Liver (tissue), 9 donors: ENCODE measurements around the gene POLA1. TPM values are rescaled to one million over a fixed set of nuclear protein-coding genes. Genes with fewer than 3 reads are reported as not detected.

Source experiments
- DNase-seq: peaks from one replicate; pipeline ENCODE4 v3.0.0-alpha.2; 2017; ENCODE audit warnings: low spot score
- H3K27ac ChIP-seq, 2 donors: one replicate each; pipeline ENCODE4 v1.7.0; 2013; ENCODE audit warnings: inconsistent platforms in 2 of 2, low read length in 2 of 2, control low read depth in 1 of 2, low read depth in 1 of 2, mild to moderate bottlenecking in 1 of 2
- H3K27me3 ChIP-seq, 4 donors: one replicate each; pipeline versions ENCODE4 v1.6.1 to v1.7.0; 2013; ENCODE audit warnings: low read length in 3 of 4, inconsistent platforms in 1 of 4, mild to moderate bottlenecking in 1 of 4, moderate library complexity in 1 of 4; ENCODE audit not compliant: control insufficient read depth in 4 of 4, insufficient read depth in 4 of 4
- H3K36me3 ChIP-seq, 4 donors: one replicate each; pipeline versions ENCODE4 v1.6.1 to v1.7.0; 2013; ENCODE audit warnings: low read length in 3 of 4, mild to moderate bottlenecking in 3 of 4, low read depth in 1 of 4, moderate library complexity in 1 of 4; ENCODE audit not compliant: control insufficient read depth in 4 of 4, insufficient read depth in 3 of 4
- H3K4me1 ChIP-seq, 4 donors: one replicate each; pipeline versions ENCODE4 v1.6.1 to v1.7.0; 2013; ENCODE audit warnings: low read length in 3 of 4, mild to moderate bottlenecking in 3 of 4, moderate library complexity in 1 of 4; ENCODE audit not compliant: control insufficient read depth in 4 of 4, insufficient read depth in 4 of 4
- H3K4me3 ChIP-seq, 3 donors: one replicate each; pipeline versions ENCODE4 v1.6.1 to v1.7.0; 2013; ENCODE audit warnings: low read length in 3 of 3, control low read depth in 1 of 3, low read depth in 1 of 3, mild to moderate bottlenecking in 1 of 3
- H3K9ac ChIP-seq, 2 donors: one replicate each; pipeline ENCODE4 v1.7.0; 2013; ENCODE audit warnings: low read length in 2 of 2, mild to moderate bottlenecking in 2 of 2, moderate library complexity in 2 of 2, control low read depth in 1 of 2, low read depth in 1 of 2
- H3K9me3 ChIP-seq, 4 donors: one replicate each; pipeline versions ENCODE4 v1.6.1 to v1.7.0; 2013; ENCODE audit warnings: low read length in 3 of 4; ENCODE audit not compliant: control insufficient read depth in 4 of 4
- ATF3 ChIP-seq: IDR thresholded peaks from 2 replicates; pipeline ENCODE4 v1.6.1; 2016; ENCODE audit warnings: antibody characterized with exemption
- CTCF ChIP-seq: fragments of 150-350 bp; IDR thresholded peaks from 2 replicates; pipeline ENCODE4 v1.5.1; 2017; ENCODE audit warnings: improper control_type of control experiment, low read depth, low read length; ENCODE audit not compliant: missing input control
- EGR1 ChIP-seq, 2 donors: IDR thresholded peaks; 2 replicates each; pipeline ENCODE4 v1.6.1; 2016 to 2018; ENCODE audit warnings: antibody characterized with exemption in 2 of 2, low read depth in 2 of 2
- FOXA1 ChIP-seq: IDR thresholded peaks from 2 replicates; pipeline ENCODE4 v1.6.1; 2016; ENCODE audit warnings: antibody characterized with exemption
- FOXA2 ChIP-seq: IDR thresholded peaks from 2 replicates; pipeline ENCODE4 v1.6.1; 2016; ENCODE audit warnings: antibody characterized with exemption
- GABPA ChIP-seq, 2 donors: IDR thresholded peaks in 1 of 2; conservative IDR thresholded peaks in 1 of 2; 2 replicates each; pipeline ENCODE4 v1.6.1; 2016; ENCODE audit warnings: antibody characterized with exemption in 2 of 2, mild to moderate bottlenecking in 1 of 2, moderate library complexity in 1 of 2
- HNF4A ChIP-seq, 2 donors: conservative IDR thresholded peaks; 2 replicates each; pipeline ENCODE4 v1.6.1; 2016; ENCODE audit warnings: antibody characterized with exemption in 2 of 2, mild to moderate bottlenecking in 2 of 2
- HNF4G ChIP-seq: IDR thresholded peaks from 2 replicates; pipeline ENCODE4 v1.6.1; 2016; ENCODE audit warnings: antibody characterized with exemption
- JUND ChIP-seq, 2 donors: IDR thresholded peaks; 2 replicates each; pipeline ENCODE4 v1.6.1; 2016; ENCODE audit warnings: antibody characterized with exemption in 2 of 2
- MAX ChIP-seq: IDR thresholded peaks from 2 replicates; pipeline ENCODE4 v1.6.1; 2016; ENCODE audit warnings: antibody characterized with exemption
- NR2F2 ChIP-seq: IDR thresholded peaks from 2 replicates; pipeline ENCODE4 v1.6.1; 2016; ENCODE audit warnings: antibody characterized with exemption
- RAD21 ChIP-seq, 2 donors: IDR thresholded peaks; 2 replicates each; pipeline ENCODE4 v1.6.1; 2016; ENCODE audit warnings: antibody characterized with exemption in 2 of 2, mild to moderate bottlenecking in 2 of 2
- REST ChIP-seq: IDR thresholded peaks from 2 replicates; pipeline ENCODE4 v1.6.1; 2016; ENCODE audit warnings: antibody characterized with exemption, mild to moderate bottlenecking
- RXRA ChIP-seq, 2 donors: IDR thresholded peaks; 2 replicates each; pipeline ENCODE4 v1.6.1; 2017 to 2018; ENCODE audit warnings: antibody characterized with exemption in 2 of 2, mild to moderate bottlenecking in 1 of 2
- SP1 ChIP-seq: IDR thresholded peaks from 2 replicates; pipeline ENCODE4 v1.6.1; 2018; ENCODE audit warnings: antibody characterized with exemption, mild to moderate bottlenecking
- TAF1 ChIP-seq: conservative IDR thresholded peaks from 2 replicates; pipeline ENCODE4 v1.6.1; 2016; ENCODE audit warnings: antibody characterized with exemption, mild to moderate bottlenecking
- YY1 ChIP-seq: IDR thresholded peaks from 2 replicates; pipeline ENCODE4 v1.6.1; 2016; ENCODE audit warnings: antibody characterized with exemption, mild to moderate bottlenecking
- ZBTB33 ChIP-seq: IDR thresholded peaks from 2 replicates; pipeline ENCODE4 v1.6.1; 2016; ENCODE audit warnings: antibody characterized with exemption
- WGBS: extraction: QIAGEN DNeasy Blood & Tissue Kit; methylation state at CpG from one replicate; pipeline ENCODE4 v1.1.7; 2013; 5-methylcytosine and 5-hydroxymethylcytosine counted together
- polyA plus RNA-seq, 2 donors: library from polyadenylated mRNA; stranded (reverse) in 1 of 2; unstranded in 1 of 2; fragments of 200-250 nt in 1 of 2; fragments of >200 nt in 1 of 2; fragmentation: Nextera tagmentation in 1 of 2; extraction: Ambion mirVana in 1 of 2; gene quantifications; one replicate each; pipeline versions ENCODE4 v1.2.1 to v1.2.3, GENCODE V29; 2013 to 2015
- total RNA-seq, 2 donors: library from RNA; depleted of rRNA; stranded (reverse); fragments of >200 nt; gene quantifications; one replicate each; pipeline ENCODE4 v1.2.3, GENCODE V29; 2014
- donor health status: healthy.
- donor health status: healthy.
- donor health status: healthy.
- donor health status: healthy.
- donor health status: healthy.

POLA1 gene
- total and polyA plus RNA-seq, 4 donors, result 0.93 to 12.7 (median 4.3) TPM

- Histone ChIP-seq H3K9ac (no peak overlapping the region), H3K4me1 (no peaks in the 10 kb centered on the region), H3K27ac (no peak overlapping the region), H3K4me3 (no peak overlapping the region), H3K27me3 (no peaks in the 10 kb centered on the region), H3K9me3 (no peaks in the 10 kb centered on the region), H3K36me3 (no peaks in the 10 kb centered on the region)
- DNase-seq, result no peak
- no peak for TF ChIP-seq HNF4A (conservative IDR thresholded peaks at IDR 0.05)
- WGBS, result 77% methylated on average over 1 of the region's 1 CpG
Observed at GRCh38 chrX:24659106-24659505, 34.6 kb upstream of the POLA1 start.

- DNase-seq, result no peak
- Histone ChIP-seq H3K9me3 (no peaks in the 10 kb centered on the region), H3K27ac (no peak overlapping the region), H3K4me1 (no peaks in the 10 kb centered on the region), H3K27me3 (no peaks in the 10 kb centered on the region), H3K9ac (no peak overlapping the region), H3K36me3 (no peaks in the 10 kb centered on the region), H3K4me3 (no peak overlapping the region)
- WGBS, result 88% methylated on average over 3 of the region's 3 CpGs
- TF ChIP-seq JUND (IDR thresholded peaks at IDR 0.05) (no peak), HNF4G (no peak), SP1 (no peak), CTCF (no peak), GABPA (IDR thresholded peaks at IDR 0.05 in 1 of 2, conservative IDR thresholded peaks at IDR 0.05 in 1 of 2) (no peak), TAF1 (no peak), ZBTB33 (no peak), FOXA2 (no peak), MAX (no peak), YY1 (no peak), REST (no peak), RXRA (IDR thresholded peaks at IDR 0.05) (no peak), EGR1 (IDR thresholded peaks at IDR 0.05; ENCODE audit: low read depth in 2 of 2) (no peak), NR2F2 (no peak), ATF3 (no peak), RAD21 (IDR thresholded peaks at IDR 0.05) (no peak), FOXA1 (no peak), HNF4A (conservative IDR thresholded peaks at IDR 0.05) (no peak)
Observed at GRCh38 chrX:24659646-24660045, 34.1 kb upstream of the POLA1 start.
